Neural crest cell (in vitro differentiated cells): ENCODE results near the gene NT5DC1. TPM values are rescaled to one million over a fixed set of nuclear protein-coding genes. Genes with fewer than 3 reads are reported as not detected.

ENCODE experiments used
- DNase-seq: peaks from one replicate; pipeline ENCODE4 v3.0.0; 2021; ENCODE audit warnings: low read depth, mixed read lengths, low spot score
- H3K27ac Mint-ChIP-seq: one replicate; pipeline ENCODE4 v1.8.0; 2021; ENCODE audit warnings: mild to moderate bottlenecking, mixed read lengths; ENCODE audit not compliant: unreplicated experiment
- H3K27me3 Mint-ChIP-seq: 2 replicates; pipeline ENCODE4 v1.8.0; 2021; ENCODE audit warnings: low read depth, mild to moderate bottlenecking, mixed read lengths
- H3K36me3 Mint-ChIP-seq: 2 replicates; pipeline ENCODE4 v1.8.0; 2021; ENCODE audit warnings: low read depth, mild to moderate bottlenecking, mixed read lengths
- H3K4me1 Mint-ChIP-seq: 2 replicates; pipeline ENCODE4 v1.8.0; 2021; ENCODE audit warnings: mixed read lengths
- H3K4me3 Mint-ChIP-seq: one replicate; pipeline ENCODE4 v1.8.0; 2021; ENCODE audit warnings: mild to moderate bottlenecking, mixed read lengths
- H3K9me3 Mint-ChIP-seq: 2 replicates; pipeline ENCODE4 v1.8.0; 2021; ENCODE audit warnings: mixed read lengths
- CTCF ChIP-seq: fragments of 200-600 bp; sonication (generic); conservative IDR thresholded peaks from 2 replicates; pipeline ENCODE4 v1.5.0; 2021; ENCODE audit warnings: antibody characterized with exemption, mild to moderate bottlenecking
- total RNA-seq: library from RNA; stranded (reverse); gene quantifications from 2 replicates; pipeline ENCODE4 v1.2.1, GENCODE V29; 2021

The NT5DC1 gene
- total RNA-seq, 1 donor from 2014 or later, result 33.2 TPM

- H3K9me3 Mint-ChIP-seq, result no peaks in the 10 kb centered on the region
- H3K27me3 Mint-ChIP-seq, result no peaks in the 10 kb centered on the region
- H3K27ac Mint-ChIP-seq, result no peak overlapping the region
- peaks cover 3% of the 10 kb centered on the region for H3K36me3 Mint-ChIP-seq
- TF ChIP-seq CTCF, result no peak
- no peaks in the 10 kb centered on the region for H3K4me1 Mint-ChIP-seq
- H3K4me3 Mint-ChIP-seq, result no peak overlapping the region
- DNase-seq, result no peak
Measured at GRCh38 chr6:116290799-116291198, 190.1 kb downstream of the NT5DC1 start.

- no peak for DNase-seq
- H3K27me3 Mint-ChIP-seq, result no peaks in the 10 kb centered on the region
- H3K9me3 Mint-ChIP-seq, result no peaks in the 10 kb centered on the region
- no peak for TF ChIP-seq CTCF
- no peak overlapping the region for H3K27ac Mint-ChIP-seq
- no peak overlapping the region for H3K4me3 Mint-ChIP-seq
- H3K36me3 Mint-ChIP-seq, result peaks cover 3% of the 10 kb centered on the region
- H3K4me1 Mint-ChIP-seq, result no peaks in the 10 kb centered on the region
Measured at GRCh38 chr6:116291701-116292396, 191.2 kb downstream of the NT5DC1 start.

- no peak overlapping the region for H3K27ac Mint-ChIP-seq
- DNase-seq, result no peak
- no peaks in the 10 kb centered on the region for H3K4me1 Mint-ChIP-seq
- H3K4me3 Mint-ChIP-seq, result no peak overlapping the region
- TF ChIP-seq CTCF, result no peak
- H3K27me3 Mint-ChIP-seq, result no peaks in the 10 kb centered on the region
- H3K9me3 Mint-ChIP-seq, result no peaks in the 10 kb centered on the region
- peaks cover 3% of the 10 kb centered on the region for H3K36me3 Mint-ChIP-seq
Measured at GRCh38 chr6:116292553-116292952, 191.9 kb downstream of the NT5DC1 start.

GRCh38 chr6:116298273-116298672 is 197.6 kb downstream of the NT5DC1 start:
- Mint-ChIP-seq H3K27ac (no peak overlapping the region), H3K27me3 (no peaks in the 10 kb centered on the region), H3K36me3 (peaks cover 6% of the 10 kb centered on the region), H3K4me3 (no peak overlapping the region), H3K4me1 (peaks cover 16% of the 10 kb centered on the region), H3K9me3 (peaks cover 4% of the 10 kb centered on the region)
- TF ChIP-seq CTCF, result no peak
- no peak for DNase-seq

GRCh38 chr6:116298973-116299372 is 198.3 kb downstream of the NT5DC1 start:
- peaks cover 6% of the 10 kb centered on the region for H3K36me3 Mint-ChIP-seq
- peaks cover 16% of the 10 kb centered on the region for H3K4me1 Mint-ChIP-seq
- TF ChIP-seq CTCF, result no peak
- no peaks in the 10 kb centered on the region for H3K27me3 Mint-ChIP-seq
- no peak for DNase-seq
- no peak overlapping the region for H3K4me3 Mint-ChIP-seq
- no peak overlapping the region for H3K27ac Mint-ChIP-seq
- H3K9me3 Mint-ChIP-seq, result peaks cover 4% of the 10 kb centered on the region

Other genes starting within 250 kb of the NT5DC1 start
- 0.11 and 0.12 TPM in 2 replicates for gene FRK, start 40.0 kb upstream of the NT5DC1 start, total RNA-seq
- not detected in 2 replicates for gene COL10A1, start 25.3 kb downstream of the NT5DC1 start, total RNA-seq
- gene TSPYL4, start 153.2 kb downstream of the NT5DC1 start, total RNA-seq, result 55.0 and 55.6 TPM in 2 replicates
- gene TSPYL1, start 179.1 kb downstream of the NT5DC1 start, total RNA-seq, result 57.4 and 57.7 TPM in 2 replicates